Measurements from ENCODE around the gene UBE2C.

UBE2C gene

GRCh38 chr20:45813489-45813888 lies 1.0 kb downstream of the UBE2C start:
- no peaks in the 10 kb centered on the region for H3K27me3 ChIP-seq (replicated peaks in 2 of 5; ENCODE audit: control insufficient read depth in 4 of 5, insufficient read depth in 5 of 5, low read length in 4 of 5)
- no peaks in the 10 kb centered on the region for H3K9me3 ChIP-seq (ENCODE audit: control extremely low read depth in 1 of 5, control insufficient read depth in 4 of 5, insufficient read depth in 2 of 5, low read depth in 1 of 5, low read length in 4 of 5)
- no peak for DNase-seq
- ChIA-PET POLR2A (interaction anchor here (1.0 kb wide), 1 partner anchor 14 kb away, joined by 3 read pairs; no protein-coding TSS in a partner anchor), CTCF (interaction anchor here (0.7 to 2.7 kb wide), 4 partner anchors 9 to 156 kb away, joined by 3 to 9 read pairs (median 6); no protein-coding TSS in a partner anchor)
- H3K36me3 ChIP-seq (ENCODE audit: control insufficient read depth in 4 of 4, insufficient read depth in 4 of 4, low read length in 3 of 4) = peaks cover 0 to 61% (median 23%) of the 10 kb centered on the region in 4 experiments
- peaks cover 2 to 51% (median 44%) of the 10 kb centered on the region in 4 experiments for H3K4me1 ChIP-seq (ENCODE audit: control extremely low read depth in 1 of 4, control insufficient read depth in 4 of 4, insufficient read depth in 4 of 4, low read length in 3 of 4)
- WGBS (ENCODE audit: insufficient coverage) = 90% methylated on average over 5 of the region's 7 CpGs
- H3K4me3 ChIP-seq (ENCODE audit: control insufficient read depth in 1 of 7, extremely low read depth in 1 of 7, insufficient read depth in 4 of 7, low read depth in 2 of 7, low read length in 6 of 7) = peak overlapping the region in 5 of 7 experiments; percentile 70 to 82 (median 78)
- no peak overlapping the region for H3K27ac ChIP-seq (ENCODE audit: insufficient read depth in 1 of 2, low read depth in 1 of 2, low read length in 2 of 2, poor library complexity in 1 of 2, severe bottlenecking in 2 of 2)

DNA sequence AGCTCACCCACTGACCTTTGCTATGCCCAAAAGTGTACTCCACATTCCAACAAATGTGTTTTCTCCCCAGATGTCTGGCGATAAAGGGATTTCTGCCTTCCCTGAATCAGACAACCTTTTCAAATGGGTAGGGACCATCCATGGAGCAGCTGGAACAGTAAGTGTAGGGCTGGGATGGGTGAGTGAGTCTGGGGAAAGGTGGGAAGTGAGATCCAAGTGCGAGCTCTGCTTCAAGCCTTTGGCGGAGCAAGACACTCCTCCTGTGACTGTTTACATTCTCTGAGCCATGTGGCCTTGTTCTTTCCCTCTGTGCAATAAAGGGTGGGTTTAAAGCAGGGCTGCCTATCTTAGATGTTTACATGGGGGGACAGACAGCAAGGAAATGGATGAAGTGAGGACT lies 1.9 kb downstream of the UBE2C start:
- no peak overlapping the region for H3K4me3 ChIP-seq (ENCODE audit: control insufficient read depth in 1 of 7, extremely low read depth in 1 of 7, insufficient read depth in 4 of 7, low read depth in 2 of 7, low read length in 6 of 7)
- no peak for DNase-seq
- ChIA-PET CTCF (interaction anchor here (0.7 to 2.7 kb wide), 3 partner anchors 8 to 129 kb away, joined by 3 to 9 read pairs (median 8); no protein-coding TSS in a partner anchor), POLR2A (no interaction called here)
- WGBS (ENCODE audit: insufficient coverage) = 100% methylated on average over 3 of the region's 3 CpGs
- H3K27me3 ChIP-seq (replicated peaks in 2 of 5; ENCODE audit: control insufficient read depth in 4 of 5, insufficient read depth in 5 of 5, low read length in 4 of 5) = no peaks in the 10 kb centered on the region
- no peak overlapping the region for H3K27ac ChIP-seq (ENCODE audit: insufficient read depth in 1 of 2, low read depth in 1 of 2, low read length in 2 of 2, poor library complexity in 1 of 2, severe bottlenecking in 2 of 2)
- H3K4me1 ChIP-seq (ENCODE audit: control extremely low read depth in 1 of 4, control insufficient read depth in 4 of 4, insufficient read depth in 4 of 4, low read length in 3 of 4) = peaks cover 2 to 43% (median 36%) of the 10 kb centered on the region in 4 experiments
- no peaks in the 10 kb centered on the region for H3K9me3 ChIP-seq (ENCODE audit: control extremely low read depth in 1 of 5, control insufficient read depth in 4 of 5, insufficient read depth in 2 of 5, low read depth in 1 of 5, low read length in 4 of 5)
- H3K36me3 ChIP-seq (ENCODE audit: control insufficient read depth in 4 of 4, insufficient read depth in 4 of 4, low read length in 3 of 4) = peaks cover 0 to 53% (median 17%) of the 10 kb centered on the region in 4 experiments

DNA sequence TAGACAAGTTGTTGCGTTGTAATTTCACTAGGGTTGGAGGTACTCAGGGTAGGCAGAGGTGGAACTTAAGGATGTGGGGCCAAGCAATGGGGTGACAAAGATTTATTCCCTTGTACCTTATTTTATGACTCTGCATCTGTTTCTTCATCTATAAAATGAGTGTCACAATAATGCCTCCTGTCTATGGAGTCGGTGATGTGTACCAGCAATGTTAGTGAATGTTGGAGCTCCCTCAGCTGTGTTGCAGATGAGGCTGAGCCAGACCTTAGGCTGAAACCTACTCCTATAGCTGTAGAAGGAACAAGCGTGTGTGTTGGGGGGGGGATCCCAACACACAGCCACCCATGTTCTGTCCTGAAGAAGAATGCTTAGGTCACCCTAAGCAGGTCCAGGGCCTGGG lies 4.5 kb downstream of the UBE2C start:
- Histone ChIP-seq H3K4me3 (ENCODE audit: control insufficient read depth in 1 of 7, extremely low read depth in 1 of 7, insufficient read depth in 4 of 7, low read depth in 2 of 7, low read length in 6 of 7) (no peak overlapping the region), H3K27ac (ENCODE audit: insufficient read depth in 1 of 2, low read depth in 1 of 2, low read length in 2 of 2, poor library complexity in 1 of 2, severe bottlenecking in 2 of 2) (no peak overlapping the region), H3K36me3 (ENCODE audit: control insufficient read depth in 4 of 4, insufficient read depth in 4 of 4, low read length in 3 of 4) (peaks cover 0 to 29% (median 6%) of the 10 kb centered on the region in 4 experiments), H3K27me3 (replicated peaks in 2 of 5; ENCODE audit: control insufficient read depth in 4 of 5, insufficient read depth in 5 of 5, low read length in 4 of 5) (no peaks in the 10 kb centered on the region), H3K4me1 (ENCODE audit: control extremely low read depth in 1 of 4, control insufficient read depth in 4 of 4, insufficient read depth in 4 of 4, low read length in 3 of 4) (peaks cover 0 to 26% (median 18%) of the 10 kb centered on the region in 4 experiments), H3K9me3 (ENCODE audit: control extremely low read depth in 1 of 5, control insufficient read depth in 4 of 5, insufficient read depth in 2 of 5, low read depth in 1 of 5, low read length in 4 of 5) (no peaks in the 10 kb centered on the region)
- ChIA-PET CTCF (interaction anchor here (1.1 kb wide), 1 partner anchor 152 kb away, joined by 3 read pairs; no protein-coding TSS in a partner anchor), POLR2A (no interaction called here)
- no CpG with 5 or more reads among the region's 3 CpGs for WGBS (ENCODE audit: insufficient coverage)
- no peak for DNase-seq

GRCh38 chr20:45817376-45818194 lies 5.1 kb downstream of the UBE2C start:
- H3K36me3 ChIP-seq (ENCODE audit: control insufficient read depth in 4 of 4, insufficient read depth in 4 of 4, low read length in 3 of 4) = peaks cover 0 to 29% (median 6%) of the 10 kb centered on the region in 4 experiments
- WGBS (ENCODE audit: insufficient coverage) = 90% methylated on average over 6 of the region's 9 CpGs
- H3K27ac ChIP-seq (ENCODE audit: insufficient read depth in 1 of 2, low read depth in 1 of 2, low read length in 2 of 2, poor library complexity in 1 of 2, severe bottlenecking in 2 of 2) = no peak overlapping the region
- H3K4me1 ChIP-seq (ENCODE audit: control extremely low read depth in 1 of 4, control insufficient read depth in 4 of 4, insufficient read depth in 4 of 4, low read length in 3 of 4) = peaks cover 0 to 26% (median 17%) of the 10 kb centered on the region in 4 experiments
- POLR2A ChIA-PET = no interaction called here
- H3K27me3 ChIP-seq (replicated peaks in 2 of 5; ENCODE audit: control insufficient read depth in 4 of 5, insufficient read depth in 5 of 5, low read length in 4 of 5) = peaks cover 0 to 3% (median 0%) of the 10 kb centered on the region in 5 experiments
- no peak for DNase-seq
- no peak overlapping the region for H3K4me3 ChIP-seq (ENCODE audit: control insufficient read depth in 1 of 7, extremely low read depth in 1 of 7, insufficient read depth in 4 of 7, low read depth in 2 of 7, low read length in 6 of 7)
- no peaks in the 10 kb centered on the region for H3K9me3 ChIP-seq (ENCODE audit: control extremely low read depth in 1 of 5, control insufficient read depth in 4 of 5, insufficient read depth in 2 of 5, low read depth in 1 of 5, low read length in 4 of 5)
- CTCF ChIA-PET = interaction anchor here (0.7 to 1.1 kb wide), 2 partner anchors 11 to 152 kb away, joined by 3 read pairs; no protein-coding TSS in a partner anchor

- ChIA-PET POLR2A (no interaction called here), CTCF (interaction anchor here (0.7 to 1.2 kb wide), 2 partner anchors 10 to 18 kb away, joined by 3 read pairs; no protein-coding TSS in a partner anchor)
- Histone ChIP-seq H3K27ac (ENCODE audit: insufficient read depth in 1 of 2, low read depth in 1 of 2, low read length in 2 of 2, poor library complexity in 1 of 2, severe bottlenecking in 2 of 2) (no peak overlapping the region), H3K4me3 (ENCODE audit: control insufficient read depth in 1 of 7, extremely low read depth in 1 of 7, insufficient read depth in 4 of 7, low read depth in 2 of 7, low read length in 6 of 7) (no peak overlapping the region), H3K4me1 (ENCODE audit: control extremely low read depth in 1 of 4, control insufficient read depth in 4 of 4, insufficient read depth in 4 of 4, low read length in 3 of 4) (peaks cover 0 to 26% (median 17%) of the 10 kb centered on the region in 4 experiments), H3K27me3 (replicated peaks in 2 of 5; ENCODE audit: control insufficient read depth in 4 of 5, insufficient read depth in 5 of 5, low read length in 4 of 5) (peaks cover 0 to 10% (median 3%) of the 10 kb centered on the region in 5 experiments), H3K36me3 (ENCODE audit: control insufficient read depth in 4 of 4, insufficient read depth in 4 of 4, low read length in 3 of 4) (peaks cover 0 to 29% (median 6%) of the 10 kb centered on the region in 4 experiments), H3K9me3 (ENCODE audit: control extremely low read depth in 1 of 5, control insufficient read depth in 4 of 5, insufficient read depth in 2 of 5, low read depth in 1 of 5, low read length in 4 of 5) (no peaks in the 10 kb centered on the region)
- 97% methylated on average over 3 of the region's 3 CpGs for WGBS (ENCODE audit: insufficient coverage)
- no peak for DNase-seq
Observed at GRCh38 chr20:45818239-45818638, 5.8 kb downstream of the UBE2C start.

GRCh38 chr20:45819466-45819865 lies 7.0 kb downstream of the UBE2C start:
- H3K27me3 ChIP-seq (replicated peaks in 2 of 5; ENCODE audit: control insufficient read depth in 4 of 5, insufficient read depth in 5 of 5, low read length in 4 of 5) = peaks cover 0 to 18% (median 5%) of the 10 kb centered on the region in 5 experiments
- no peak for DNase-seq
- CTCF ChIA-PET = interaction anchor here (1.7 kb wide), 1 partner anchor 140 kb away, joined by 3 read pairs; no protein-coding TSS in a partner anchor
- H3K27ac ChIP-seq (ENCODE audit: insufficient read depth in 1 of 2, low read depth in 1 of 2, low read length in 2 of 2, poor library complexity in 1 of 2, severe bottlenecking in 2 of 2) = no peak overlapping the region
- peaks cover 0 to 29% (median 16%) of the 10 kb centered on the region in 4 experiments for H3K4me1 ChIP-seq (ENCODE audit: control extremely low read depth in 1 of 4, control insufficient read depth in 4 of 4, insufficient read depth in 4 of 4, low read length in 3 of 4)
- no peaks in the 10 kb centered on the region for H3K9me3 ChIP-seq (ENCODE audit: control extremely low read depth in 1 of 5, control insufficient read depth in 4 of 5, insufficient read depth in 2 of 5, low read depth in 1 of 5, low read length in 4 of 5)
- H3K36me3 ChIP-seq (ENCODE audit: control insufficient read depth in 4 of 4, insufficient read depth in 4 of 4, low read length in 3 of 4) = peaks cover 0 to 26% (median 6%) of the 10 kb centered on the region in 4 experiments
- no peak overlapping the region for H3K4me3 ChIP-seq (ENCODE audit: control insufficient read depth in 1 of 7, extremely low read depth in 1 of 7, insufficient read depth in 4 of 7, low read depth in 2 of 7, low read length in 6 of 7)
- WGBS (ENCODE audit: insufficient coverage) = 100% methylated on average over 1 of the region's 4 CpGs
- POLR2A ChIA-PET = no interaction called here
